Neural crest cell (in vitro differentiated cells): ENCODE data around the gene P2RX1. TPM values are rescaled to one million over a fixed set of nuclear protein-coding genes. Genes with fewer than 3 reads are reported as not detected.

Source experiments
- DNase-seq: peaks from one replicate; pipeline ENCODE4 v3.0.0; 2021; ENCODE audit warnings: low read depth, mixed read lengths, low spot score
- H3K27ac Mint-ChIP-seq: one replicate; pipeline ENCODE4 v1.8.0; 2021; ENCODE audit warnings: mild to moderate bottlenecking, mixed read lengths; ENCODE audit not compliant: unreplicated experiment
- H3K27me3 Mint-ChIP-seq: 2 replicates; pipeline ENCODE4 v1.8.0; 2021; ENCODE audit warnings: low read depth, mild to moderate bottlenecking, mixed read lengths
- H3K36me3 Mint-ChIP-seq: 2 replicates; pipeline ENCODE4 v1.8.0; 2021; ENCODE audit warnings: low read depth, mild to moderate bottlenecking, mixed read lengths
- H3K4me1 Mint-ChIP-seq: 2 replicates; pipeline ENCODE4 v1.8.0; 2021; ENCODE audit warnings: mixed read lengths
- H3K4me3 Mint-ChIP-seq: one replicate; pipeline ENCODE4 v1.8.0; 2021; ENCODE audit warnings: mild to moderate bottlenecking, mixed read lengths
- H3K9me3 Mint-ChIP-seq: 2 replicates; pipeline ENCODE4 v1.8.0; 2021; ENCODE audit warnings: mixed read lengths
- CTCF ChIP-seq: fragments of 200-600 bp; sonication (generic); conservative IDR thresholded peaks from 2 replicates; pipeline ENCODE4 v1.5.0; 2021; ENCODE audit warnings: antibody characterized with exemption, mild to moderate bottlenecking
- total RNA-seq: library from RNA; stranded (reverse); gene quantifications from 2 replicates; pipeline ENCODE4 v1.2.1, GENCODE V29; 2021

P2RX1 gene
- total RNA-seq, 1 donor from 2014 or later = not detected

- H3K36me3 Mint-ChIP-seq = no peaks in the 10 kb centered on the region
- H3K4me3 Mint-ChIP-seq = no peak overlapping the region
- no peak overlapping the region for H3K27ac Mint-ChIP-seq
- DNase-seq = peak; percentile 81
- peaks cover 20% of the 10 kb centered on the region for H3K4me1 Mint-ChIP-seq
- TF ChIP-seq CTCF = no peak
- H3K9me3 Mint-ChIP-seq = no peaks in the 10 kb centered on the region
- peaks cover 4% of the 10 kb centered on the region for H3K27me3 Mint-ChIP-seq
Measured at GRCh38 chr17:3944485-3945388, 28.5 kb upstream of the P2RX1 start.

GRCh38 chr17:3943240-3943891, 27.1 kb upstream of the P2RX1 start:
- DNase-seq = no peak
- H3K27me3 Mint-ChIP-seq = peaks cover 4% of the 10 kb centered on the region
- H3K36me3 Mint-ChIP-seq = no peaks in the 10 kb centered on the region
- H3K9me3 Mint-ChIP-seq = no peaks in the 10 kb centered on the region
- no peak overlapping the region for H3K27ac Mint-ChIP-seq
- H3K4me1 Mint-ChIP-seq = peaks cover 20% of the 10 kb centered on the region
- TF ChIP-seq CTCF = no peak
- H3K4me3 Mint-ChIP-seq = no peak overlapping the region

DNA sequence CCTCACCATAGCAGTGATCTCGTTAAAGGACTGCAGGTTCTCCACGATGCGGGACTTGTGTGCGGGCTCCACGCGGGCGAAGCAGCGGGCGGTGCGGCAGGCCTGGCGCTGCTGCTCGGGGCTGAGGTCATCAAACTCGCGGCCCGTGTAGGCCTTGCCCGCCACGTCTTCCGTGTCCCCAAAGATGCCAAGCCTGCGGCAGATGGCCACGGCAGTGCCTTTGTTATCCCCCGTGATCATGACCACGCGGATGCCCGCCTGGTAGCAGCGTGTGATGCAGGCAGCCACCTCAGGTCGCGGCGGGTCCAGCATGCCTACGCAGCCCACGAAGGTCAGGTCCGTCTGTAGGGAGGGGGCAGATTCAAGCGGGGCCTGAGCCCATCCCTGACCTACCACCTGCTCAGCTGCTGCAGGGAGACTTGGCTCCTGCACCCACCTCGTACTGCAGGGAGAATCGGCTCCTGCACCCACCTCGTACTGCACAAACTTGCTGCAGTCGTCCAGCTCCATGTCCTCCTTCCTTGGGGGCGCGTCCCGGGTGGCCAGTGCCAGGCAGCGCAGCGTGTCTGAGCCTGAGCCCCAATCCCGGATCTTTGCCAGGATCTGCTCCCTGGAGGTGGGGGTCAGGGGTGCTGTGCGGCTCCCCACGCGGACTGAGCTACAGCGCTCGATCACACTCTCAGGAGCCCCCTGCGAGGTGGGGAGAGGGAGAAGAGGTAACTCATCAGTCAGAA, 24.9 kb upstream of the P2RX1 start:
- Mint-ChIP-seq H3K9me3 (no peaks in the 10 kb centered on the region), H3K4me1 (peaks cover 20% of the 10 kb centered on the region), H3K4me3 (no peak overlapping the region), H3K27ac (no peak overlapping the region), H3K27me3 (peaks cover 4% of the 10 kb centered on the region), H3K36me3 (no peaks in the 10 kb centered on the region)
- TF ChIP-seq CTCF = no peak
- no peak for DNase-seq

DNA sequence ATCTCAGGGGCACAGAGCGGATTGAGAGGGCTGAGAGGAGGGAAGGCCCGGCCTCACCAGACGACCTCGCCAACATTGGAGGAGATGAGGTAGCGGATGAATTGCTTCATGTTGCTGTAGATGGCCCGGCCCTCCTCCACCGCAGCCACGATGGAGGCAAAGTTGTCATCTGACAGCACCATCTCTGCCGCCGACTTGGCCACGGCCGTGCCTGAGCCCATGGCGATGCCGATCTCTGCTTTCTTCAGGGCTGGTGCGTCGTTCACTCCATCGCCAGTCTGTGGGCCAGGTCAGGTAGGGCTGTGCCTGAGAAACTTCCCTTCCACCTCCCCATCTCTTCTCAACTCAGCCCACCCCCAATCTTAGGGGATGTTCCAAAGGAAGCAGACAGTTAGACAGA, 21.1 kb upstream of the P2RX1 start:
- Mint-ChIP-seq H3K4me1 (no peaks in the 10 kb centered on the region), H3K9me3 (no peaks in the 10 kb centered on the region), H3K27me3 (no peaks in the 10 kb centered on the region), H3K4me3 (no peak overlapping the region), H3K36me3 (no peaks in the 10 kb centered on the region), H3K27ac (no peak overlapping the region)
- DNase-seq = no peak
- no peak for TF ChIP-seq CTCF

GRCh38 chr17:3935825-3936355, 19.6 kb upstream of the P2RX1 start:
- Mint-ChIP-seq H3K4me1 (no peaks in the 10 kb centered on the region), H3K9me3 (no peaks in the 10 kb centered on the region), H3K27ac (no peak overlapping the region), H3K27me3 (no peaks in the 10 kb centered on the region), H3K36me3 (no peaks in the 10 kb centered on the region), H3K4me3 (no peak overlapping the region)
- DNase-seq = no peak
- no peak for TF ChIP-seq CTCF
